ENCODE data around the gene CUX1.
"Not testable (repeated sequence)": the region's sequence is repeated elsewhere in the genome, so short reads cannot be mapped to it uniquely, and the experiment has no call there.

Gene CUX1

DNA sequence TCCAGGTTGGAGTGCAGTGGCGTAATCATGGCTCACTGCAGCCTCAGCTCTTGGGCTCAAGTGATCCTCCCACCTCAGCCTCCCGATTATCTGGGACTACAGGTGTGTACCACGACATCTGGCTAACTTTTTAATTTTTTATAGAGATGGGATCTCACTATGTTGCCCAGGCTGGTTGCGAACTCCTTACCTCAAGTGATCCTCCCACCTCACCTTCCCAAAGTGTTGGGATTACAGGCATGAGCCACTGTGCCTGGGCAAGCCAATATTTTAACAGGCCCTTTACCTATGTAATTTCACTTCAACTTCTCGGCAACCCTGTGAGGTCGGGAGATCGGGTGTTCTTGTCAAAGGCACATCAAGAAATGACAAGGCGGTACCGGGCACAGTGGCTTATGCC is 146.3 kb downstream of the CUX1 start:
- DNase-seq = no peak

DNA sequence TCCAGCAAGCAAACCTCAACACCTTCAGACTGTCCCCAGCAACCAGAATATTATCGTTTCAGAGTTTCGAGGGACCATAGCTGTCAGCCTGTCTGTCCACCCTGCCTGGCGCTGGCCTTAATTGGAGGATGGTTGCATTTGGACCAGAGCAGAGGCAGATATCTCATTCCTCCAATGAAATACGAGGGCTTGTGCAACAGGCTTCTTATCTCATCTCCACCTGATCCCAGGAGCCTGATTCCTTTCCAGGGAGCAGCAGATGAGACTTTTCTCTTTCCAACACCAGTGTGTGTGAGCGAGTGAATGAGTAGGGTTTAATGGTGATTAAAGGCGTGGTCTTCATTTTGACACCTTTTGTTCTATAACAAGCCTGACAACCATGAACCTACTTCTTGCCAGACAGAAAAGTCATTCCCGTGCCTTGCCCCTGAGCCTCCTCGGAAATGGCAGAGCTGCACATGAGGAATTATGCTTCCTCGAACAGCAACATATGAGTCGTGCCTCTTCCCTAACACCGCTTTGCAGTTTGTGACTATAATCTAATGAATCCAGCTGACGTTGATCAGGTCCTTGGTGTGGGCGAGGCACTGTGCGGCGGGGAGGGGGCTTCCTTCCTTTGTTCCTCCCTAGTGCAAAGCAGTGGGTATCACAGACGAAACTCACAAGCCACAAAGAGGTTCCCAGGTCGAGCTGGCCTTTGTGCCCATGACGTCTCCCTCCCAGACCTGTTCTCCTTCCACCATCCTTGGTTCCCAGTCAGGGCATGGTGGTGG is 147.4 kb downstream of the CUX1 start:
- no peak for DNase-seq

DNA sequence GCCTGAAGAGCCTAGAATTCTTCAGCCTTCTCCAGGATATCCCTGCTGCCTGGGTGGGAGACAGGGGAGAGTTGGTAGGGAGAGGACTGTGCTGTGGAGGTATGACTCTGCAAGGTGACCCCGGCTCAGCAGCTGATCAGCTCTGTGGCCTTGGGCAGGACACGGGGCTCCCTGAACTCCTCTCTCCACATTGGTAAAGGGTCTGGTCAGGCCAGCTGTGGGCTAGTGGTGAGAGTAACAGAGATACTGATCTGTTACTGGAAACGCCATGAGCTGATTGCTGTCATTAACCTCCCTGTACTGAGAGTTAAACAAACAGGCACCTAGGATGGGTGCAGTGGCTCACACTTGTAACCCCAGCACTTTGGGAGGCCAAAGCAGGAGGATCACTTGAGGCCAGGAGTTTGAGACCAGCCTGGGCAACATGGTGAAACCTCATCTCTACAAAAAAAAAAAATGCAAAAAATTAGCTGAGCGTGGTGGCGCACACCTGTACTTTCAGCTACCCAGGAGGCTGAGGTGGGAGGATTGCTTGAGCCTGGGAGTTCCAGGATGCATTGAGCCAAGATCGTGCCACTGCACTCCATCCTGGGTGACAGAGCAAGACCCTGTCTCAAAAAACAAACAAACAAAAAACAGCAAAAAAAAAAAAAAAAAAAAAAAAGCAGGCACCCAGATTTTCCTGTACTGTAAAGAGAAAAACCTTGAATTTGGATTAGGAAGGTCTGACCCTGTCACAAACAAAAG is 151.5 kb downstream of the CUX1 start:
- DNase-seq = no peak

DNA sequence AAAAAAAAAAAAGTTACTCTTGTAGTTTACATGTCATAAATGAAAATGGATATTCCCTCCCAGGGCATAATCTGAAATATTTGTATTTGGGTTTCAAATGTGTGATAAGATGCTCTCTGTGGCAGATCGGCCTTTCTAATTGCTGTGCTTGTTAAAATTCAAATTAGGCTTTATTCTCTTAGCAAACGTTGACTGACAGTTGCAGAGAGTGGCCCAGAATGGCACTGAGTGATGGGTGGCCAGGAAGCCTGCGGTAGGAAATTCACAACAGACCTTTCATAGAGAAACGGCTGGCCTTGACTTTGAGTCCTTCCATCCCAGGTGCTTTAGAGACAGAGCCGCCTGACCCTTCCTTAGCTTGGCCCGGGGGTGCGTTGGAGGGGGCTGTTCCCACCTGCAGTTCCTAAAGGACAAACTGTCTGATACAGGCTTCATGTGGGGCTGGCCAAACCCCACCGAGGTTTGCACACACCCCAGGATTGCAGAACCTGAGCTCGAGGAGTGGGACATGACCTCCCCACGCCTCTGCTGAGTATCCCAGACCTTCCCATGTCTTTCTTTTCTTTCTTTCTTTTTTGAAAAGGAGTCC is 152.7 kb downstream of the CUX1 start:
- no peak for DNase-seq

DNA sequence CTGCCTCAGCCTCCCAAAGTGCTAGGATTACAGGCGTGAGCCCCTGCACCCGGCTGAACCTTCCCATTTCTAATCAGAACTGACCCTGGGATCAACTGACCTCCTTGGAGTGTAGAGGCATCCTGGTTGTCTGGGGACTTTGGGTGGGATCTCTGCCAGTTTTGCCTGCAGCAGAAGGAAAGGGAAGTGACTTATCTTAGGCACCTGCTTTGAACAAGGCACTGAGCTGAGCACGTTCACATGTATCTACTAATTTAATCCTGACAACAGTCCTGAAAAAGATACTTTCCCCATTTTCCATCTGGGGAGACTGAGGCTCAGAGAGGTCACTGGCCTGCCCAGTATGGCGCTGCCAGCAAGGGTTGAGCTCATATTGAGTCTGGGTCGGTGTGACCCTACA is 153.4 kb downstream of the CUX1 start:
- no peak for DNase-seq

DNA sequence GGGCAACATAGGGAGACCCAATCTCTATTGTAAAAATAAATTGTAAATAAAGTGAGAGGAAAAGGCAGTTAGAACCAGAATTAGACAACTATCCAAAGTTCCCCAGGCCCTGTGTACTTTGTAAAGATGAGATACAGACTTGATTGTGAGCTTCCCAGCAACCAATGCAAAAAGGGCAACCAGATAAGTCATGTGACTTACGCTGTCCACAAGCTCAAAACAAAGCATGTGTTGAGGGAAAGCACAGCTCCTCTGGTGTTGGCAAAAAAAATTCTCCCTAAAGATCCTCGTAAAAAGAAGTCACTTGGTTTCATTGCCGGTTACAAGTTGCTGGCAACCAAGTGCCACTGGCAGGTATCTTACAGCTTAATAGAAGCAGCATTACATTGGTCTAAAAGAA is 154.0 kb downstream of the CUX1 start:
- DNase-seq = no peak

DNA sequence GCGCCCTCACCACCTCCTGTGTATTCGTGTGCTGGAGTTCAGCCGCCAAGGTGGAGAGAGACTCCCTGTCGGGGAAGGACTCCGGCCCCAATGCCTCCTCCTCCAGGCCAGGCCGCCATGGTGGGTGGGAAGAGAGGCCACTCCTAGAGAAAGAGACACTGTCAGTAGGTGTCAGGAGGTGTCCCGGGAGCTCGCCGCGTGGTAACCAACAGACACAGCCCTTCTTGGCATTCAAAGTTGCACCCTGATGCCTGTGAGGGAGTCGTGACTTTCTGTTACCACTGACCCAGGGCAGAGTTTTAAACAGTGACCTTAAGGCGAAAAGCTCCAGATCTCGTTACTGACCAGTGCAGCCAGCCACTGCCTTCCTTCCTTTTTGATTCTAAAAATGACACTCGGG is 155.2 kb downstream of the CUX1 start:
- DNase-seq = no peak

DNA sequence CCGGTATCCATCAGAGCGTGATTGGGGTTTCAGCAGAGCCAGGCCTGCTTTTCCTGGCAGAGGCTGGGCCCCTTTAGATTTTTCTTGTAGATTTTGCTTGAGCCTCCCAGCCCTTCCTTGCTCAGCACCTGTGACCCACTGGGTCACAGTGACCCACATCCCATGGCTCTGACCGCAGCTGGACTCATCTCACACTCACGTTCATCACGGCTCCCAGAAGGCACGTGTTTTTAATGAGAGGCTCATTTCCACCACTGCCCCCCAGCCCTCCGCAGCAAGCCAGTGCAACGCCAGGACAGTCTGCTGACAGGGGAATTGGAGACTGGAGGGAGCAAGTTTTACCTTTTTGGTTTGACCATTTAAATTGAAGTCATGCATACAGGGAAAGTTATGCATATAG is 155.7 kb downstream of the CUX1 start:
- no peak for DNase-seq

DNA sequence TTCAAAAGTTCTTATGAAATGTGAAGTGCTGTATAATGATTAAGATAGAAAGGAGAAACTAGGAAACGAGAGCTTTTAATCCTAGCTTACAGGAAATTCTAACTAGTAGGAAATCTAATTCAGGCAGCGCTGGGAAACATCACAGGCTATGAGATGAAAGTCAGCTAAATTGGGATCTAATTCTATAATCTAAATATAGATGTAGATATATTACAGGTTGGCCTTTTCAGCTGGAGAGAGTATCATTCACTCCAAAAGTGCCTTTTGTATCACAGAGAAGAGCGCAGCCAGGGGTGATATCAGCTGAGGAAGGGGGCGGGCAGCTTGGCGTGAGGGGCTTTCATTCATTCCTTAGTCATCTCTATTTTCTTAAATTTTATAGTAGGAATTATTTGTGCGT is 157.0 kb downstream of the CUX1 start:
- no peak for DNase-seq

DNA sequence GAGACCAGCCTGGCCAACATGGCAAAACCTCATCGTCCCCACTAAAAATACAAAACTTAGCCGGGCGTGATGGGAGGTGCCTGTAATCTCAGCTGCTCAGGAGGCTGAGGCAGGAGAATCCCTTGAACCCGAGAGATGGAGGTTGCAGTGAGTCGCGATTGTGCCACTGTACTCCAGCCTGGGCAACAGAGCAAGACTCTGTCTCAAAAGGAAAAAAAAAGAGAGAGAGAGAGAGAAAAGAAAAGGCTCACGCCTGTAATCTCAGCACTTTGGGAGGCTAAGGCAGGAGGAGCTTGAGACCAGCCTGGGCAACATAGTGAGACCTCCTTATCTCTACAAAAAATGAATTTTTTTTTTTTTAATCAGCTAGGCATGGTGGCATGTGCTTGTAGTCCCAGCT is 157.6 kb downstream of the CUX1 start:
- DNase-seq = no peak

DNA sequence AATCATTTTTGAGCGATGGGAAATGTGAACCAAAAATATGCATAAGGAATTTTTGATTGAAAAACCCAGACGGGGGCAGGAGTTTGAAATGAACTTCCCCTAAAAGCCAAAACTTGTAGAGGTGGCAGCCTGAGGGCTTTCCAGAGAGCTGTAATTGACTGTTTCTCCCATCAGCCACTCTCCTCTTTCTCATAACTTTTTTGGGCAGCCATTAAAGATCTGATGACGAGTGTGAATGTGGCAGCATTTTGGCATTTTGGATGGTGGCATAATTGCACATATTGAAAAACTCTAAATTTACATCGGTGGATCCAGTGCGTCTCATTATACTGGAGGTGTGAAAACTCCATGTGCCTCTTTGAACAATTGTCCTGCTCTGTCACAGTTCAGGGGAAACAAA is 159.0 kb downstream of the CUX1 start:
- no peak for DNase-seq

DNA sequence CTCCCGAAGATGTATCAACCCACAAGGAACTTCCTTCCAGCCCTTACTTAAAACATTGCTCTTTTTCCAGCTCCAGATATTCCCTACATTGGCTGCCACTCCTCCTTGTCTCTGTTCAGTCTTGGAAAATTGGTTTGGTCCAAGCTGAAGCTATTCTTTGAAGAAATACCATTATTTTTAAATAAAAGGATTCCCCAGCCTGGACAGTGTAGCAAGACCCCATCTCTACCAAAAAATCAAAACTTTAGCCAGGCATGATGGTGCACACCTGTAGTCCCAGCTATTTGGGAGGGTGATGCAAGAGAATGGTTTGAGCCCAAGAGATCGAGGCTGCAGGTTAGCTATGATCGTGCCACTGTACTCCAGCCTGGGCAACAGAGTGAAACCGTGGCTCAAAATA is 159.8 kb downstream of the CUX1 start:
- DNase-seq = no peak

DNA sequence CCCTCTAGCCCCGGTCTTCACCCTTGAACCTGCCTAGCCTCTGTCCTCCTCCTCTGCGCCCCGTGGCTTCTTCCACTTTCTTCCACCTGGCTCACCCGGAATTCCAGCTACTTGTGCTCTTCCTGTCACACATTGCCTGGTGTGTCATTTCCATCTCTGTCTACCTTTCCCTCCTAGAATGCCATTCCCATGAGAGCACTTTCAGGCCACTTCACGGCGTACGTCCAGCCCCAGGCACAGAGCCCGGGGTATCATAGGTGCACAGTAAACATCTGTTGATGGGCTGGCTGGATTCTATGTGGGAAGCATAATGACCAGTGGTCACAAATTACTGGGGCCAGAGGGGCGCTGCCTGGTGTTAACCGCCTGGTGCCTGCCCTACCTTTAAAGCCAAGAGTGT is 161.3 kb downstream of the CUX1 start:
- no peak for DNase-seq

DNA sequence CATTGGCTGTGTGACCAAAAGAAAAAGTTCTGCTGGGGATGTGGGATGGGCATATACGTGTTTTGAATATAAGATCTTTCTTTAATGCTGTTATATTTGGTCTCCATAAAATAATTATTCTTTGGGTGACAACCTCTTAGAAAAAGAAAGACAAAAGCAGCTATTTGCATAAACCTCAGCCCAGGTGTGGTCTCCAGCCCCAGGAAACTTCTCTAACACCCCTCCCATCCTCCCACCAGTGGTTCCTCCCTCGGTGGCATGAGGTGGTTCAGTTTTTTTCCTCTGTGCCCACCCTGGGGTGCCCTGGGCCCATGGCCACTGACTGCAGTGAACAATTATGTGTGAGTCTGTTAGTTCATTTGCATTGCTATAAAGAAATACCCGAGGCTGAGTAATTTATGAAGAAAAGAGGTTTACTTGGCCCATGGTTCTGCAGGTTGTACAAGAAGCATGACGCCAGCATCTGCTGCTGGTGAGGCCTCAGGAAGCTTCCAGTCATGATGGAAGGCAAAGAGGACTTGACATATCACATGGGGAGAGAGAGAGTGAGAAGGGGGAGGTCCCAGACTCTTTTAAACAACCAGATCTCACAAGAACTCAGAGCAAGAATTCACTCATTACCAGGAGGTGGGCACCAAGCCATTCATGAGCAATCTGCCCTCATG is 165.9 kb downstream of the CUX1 start:
- DNase-seq = no peak

DNA sequence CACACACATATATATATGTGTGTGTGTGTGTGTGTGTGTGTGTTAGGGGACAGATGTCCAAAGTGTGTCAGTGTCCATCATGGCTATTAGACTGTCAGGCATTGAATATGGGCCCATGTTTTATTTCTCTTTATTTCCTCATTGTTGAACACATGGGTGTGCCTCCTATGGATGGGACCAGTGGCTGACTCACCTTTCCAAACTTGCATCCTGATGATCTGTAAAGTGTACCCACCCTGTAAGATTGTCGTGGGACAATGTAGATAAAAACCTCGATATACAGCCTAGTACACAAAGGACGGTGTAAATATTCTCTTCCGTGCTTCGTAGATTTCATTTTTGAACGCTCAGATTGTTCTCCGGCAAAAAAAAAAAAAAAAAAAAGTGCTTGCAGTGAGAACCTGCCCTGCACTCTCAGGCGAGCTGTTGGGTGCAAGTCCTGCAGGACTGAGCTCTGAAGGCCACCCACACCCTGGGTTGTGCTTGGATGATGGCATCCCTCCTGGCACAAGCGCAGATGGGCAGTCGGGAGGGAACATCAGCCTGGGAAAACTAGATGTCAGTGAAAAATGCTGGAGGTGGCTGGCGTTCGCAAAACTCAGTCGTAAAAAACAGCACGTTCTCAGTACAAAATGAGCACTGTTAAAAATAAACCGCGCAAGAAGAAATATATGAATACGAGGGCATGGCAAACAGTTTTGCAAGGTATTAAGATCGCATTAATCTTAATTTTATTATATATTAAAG is 166.9 kb downstream of the CUX1 start:
- DNase-seq = no peak

DNA sequence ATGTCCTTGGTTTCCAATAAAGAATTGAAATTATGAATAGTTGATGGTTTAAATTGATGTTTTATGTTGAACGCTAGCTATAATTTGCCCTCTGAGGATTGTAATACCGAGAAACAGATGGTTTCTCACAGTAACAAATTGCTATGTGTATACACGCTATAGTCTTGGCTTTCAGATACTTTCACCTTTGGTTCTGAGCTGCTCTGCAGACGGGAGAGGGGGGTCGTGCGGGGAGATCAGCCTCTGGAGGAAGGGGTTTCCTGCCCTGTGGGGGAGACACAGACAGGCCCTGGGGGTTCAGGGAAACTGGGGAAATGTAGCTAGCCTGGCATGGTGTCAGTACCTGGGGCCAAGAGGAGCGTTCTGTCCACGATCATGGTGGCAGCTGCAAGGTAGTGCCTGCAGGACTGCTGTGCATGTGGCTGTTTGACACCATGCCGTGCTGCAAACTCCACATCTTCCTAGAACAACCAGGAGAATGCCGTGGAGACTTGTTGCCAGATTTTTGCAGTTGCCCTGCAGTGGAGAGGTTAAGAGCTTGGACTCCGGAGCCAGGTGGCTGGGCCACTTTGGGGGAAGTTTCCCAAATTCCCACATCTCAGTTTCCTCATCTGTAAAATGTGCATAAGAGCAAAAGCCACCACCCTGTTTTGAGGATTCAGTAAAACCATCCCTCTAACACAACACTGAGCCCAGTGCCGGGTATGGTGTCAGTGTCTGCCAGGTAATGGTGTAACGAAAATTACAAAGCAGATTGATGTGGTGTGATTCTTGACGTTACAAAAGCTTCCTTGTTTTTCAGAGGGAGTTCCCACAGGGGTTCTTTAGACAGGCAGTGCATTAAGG is 167.9 kb downstream of the CUX1 start:
- DNase-seq = no peak

DNA sequence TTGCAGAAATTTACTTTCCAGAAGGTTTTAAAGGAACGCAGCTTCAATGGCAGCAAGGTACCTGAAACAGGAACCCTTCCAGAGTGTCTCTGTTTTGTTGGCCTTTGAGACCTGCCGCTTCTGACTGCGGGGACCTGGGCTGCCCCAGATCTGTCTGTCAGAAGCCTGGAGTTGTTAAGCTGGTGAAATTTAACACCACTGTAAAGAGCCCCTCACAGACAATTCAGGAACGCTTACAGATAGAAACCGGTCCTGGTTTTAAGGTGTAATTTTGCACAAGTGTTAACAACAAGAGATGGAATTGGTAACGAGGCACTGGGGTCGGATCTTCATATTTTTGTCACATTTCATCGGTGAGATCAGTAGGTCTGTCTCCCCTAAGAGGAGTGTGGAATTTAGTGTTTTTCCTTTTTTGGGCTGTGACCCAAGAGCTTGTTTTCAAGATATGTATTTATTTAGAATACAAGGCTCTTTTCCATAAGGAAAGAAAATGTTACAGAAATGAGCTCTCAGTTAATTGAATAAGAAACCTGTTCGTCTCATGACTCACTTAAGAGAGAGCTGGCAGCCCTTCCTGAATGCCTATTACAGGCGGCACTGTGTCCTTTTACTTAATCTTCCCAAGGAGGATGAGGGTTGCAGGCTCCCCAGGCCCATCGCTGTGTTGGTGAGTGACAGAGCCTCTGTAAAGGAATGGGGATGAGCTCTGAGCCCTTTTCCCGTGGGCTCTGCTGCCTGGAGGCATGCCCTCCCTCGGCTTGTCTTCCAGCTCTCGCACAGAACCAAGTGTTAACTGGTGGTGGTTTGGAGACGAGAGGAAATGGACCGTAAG is 168.7 kb downstream of the CUX1 start:
- no peak for DNase-seq

DNA sequence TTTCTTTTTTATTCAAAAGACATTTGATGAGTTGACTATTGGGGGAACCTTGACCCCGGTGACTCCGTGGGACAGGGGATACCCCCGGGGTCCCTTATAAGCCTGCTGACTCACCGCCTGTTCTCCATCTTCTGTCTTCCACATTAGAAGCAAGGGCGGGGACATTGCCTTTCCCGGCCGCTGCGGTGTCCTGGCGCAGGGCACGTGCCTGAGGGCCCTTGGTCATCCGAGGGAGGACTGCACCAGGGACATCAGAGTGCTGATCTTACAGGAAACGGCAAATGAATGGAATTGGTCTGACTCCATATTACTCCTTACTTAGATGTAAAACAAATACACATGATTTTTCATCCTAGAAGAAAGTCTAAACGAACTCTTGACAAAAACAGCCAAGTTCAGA is 170.1 kb downstream of the CUX1 start:
- DNase-seq = no peak

DNA sequence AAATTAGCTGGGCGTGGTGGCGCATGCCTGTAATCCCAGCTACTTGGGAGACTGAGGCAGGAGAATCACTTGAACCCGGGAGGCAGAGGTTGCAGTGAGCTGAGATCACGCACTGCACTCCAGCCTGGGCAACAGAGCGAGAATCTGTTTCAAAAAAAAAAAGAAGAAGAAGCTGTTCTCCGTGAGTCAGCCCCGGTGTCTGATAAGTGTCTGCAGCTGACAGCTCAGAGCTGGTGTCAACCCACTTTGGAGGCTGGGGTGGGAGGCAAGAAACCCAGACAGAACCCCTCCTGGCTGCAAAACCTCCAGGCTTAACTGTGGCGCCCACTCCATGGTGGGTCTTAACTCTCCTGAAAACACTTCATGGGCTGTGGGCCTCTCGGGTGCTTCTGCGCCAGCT is 170.6 kb downstream of the CUX1 start:
- not testable (repeated sequence) for DNase-seq

DNA sequence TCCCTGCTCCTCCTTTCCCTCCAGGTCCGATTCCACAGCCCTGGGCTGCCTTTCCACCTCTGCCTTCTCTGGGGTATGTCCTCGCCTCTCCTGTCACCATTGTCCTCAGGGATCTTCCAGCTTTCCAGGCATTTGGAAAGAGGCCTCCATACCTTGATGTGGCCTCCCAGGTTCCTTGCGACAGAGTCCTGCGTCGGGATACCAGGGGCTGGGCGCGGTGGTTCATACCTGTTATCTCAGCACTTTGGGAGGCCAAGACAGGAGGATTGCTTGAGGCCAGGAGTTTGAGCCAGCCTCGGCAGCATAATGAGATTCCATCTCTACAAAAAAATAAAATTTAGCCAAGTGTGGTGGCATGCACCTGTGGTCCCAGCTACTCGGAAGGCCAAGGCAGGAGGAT is 171.1 kb downstream of the CUX1 start:
- no peak for DNase-seq

DNA sequence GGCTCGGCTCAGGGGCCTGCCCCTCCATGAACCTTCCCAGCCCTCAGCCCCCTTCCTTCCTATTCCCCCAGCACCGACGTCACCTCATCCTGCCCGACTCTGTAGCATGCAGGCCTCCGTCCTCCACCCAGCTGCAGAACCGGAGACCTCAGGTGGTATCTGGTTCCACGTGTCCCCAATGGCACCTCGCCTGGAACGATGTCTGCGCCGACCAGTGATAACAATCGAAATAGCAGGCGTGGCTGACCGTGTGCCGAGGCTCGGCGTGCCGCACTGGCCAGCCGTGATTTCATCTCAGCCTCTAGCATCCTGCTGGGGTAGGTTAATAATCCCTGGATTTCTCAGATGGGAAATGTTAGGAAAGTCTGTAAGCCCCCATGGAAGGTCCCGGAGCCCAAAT is 171.7 kb downstream of the CUX1 start:
- DNase-seq = no peak

Measured in SHP77 treated with DMSO at 0.1 percent for 48 hours (cell line).